ENCODE data around the gene LDLRAD4.

GRCh38 chr18:13287372-13287771 lies 68.8 kb downstream of the LDLRAD4 start:
- TF ChIP-seq CTCF (IDR thresholded peaks at IDR 0.05): no peak
- no peak for TF ChIP-seq POLR2A (IDR thresholded peaks at IDR 0.05)

All from tibial nerve (tissue), 3 donors.